ENCODE measurements around the gene TMEM74B. TPM values are rescaled to one million over a fixed set of nuclear protein-coding genes. Genes with fewer than 3 reads are reported as not detected.

The TMEM74B gene
- total and polyA plus RNA-seq, 9 of the 15 experiments (the other 6 are each of a cell fraction or from before 2014, with no cell fraction given), result 0.24 to 19.0 (median 7.5) TPM

GRCh38 chr20:1215386-1216170, 30.8 kb upstream of the TMEM74B start (continued):
- TF ChIP-seq ZKSCAN3 (CRISPR knock-in tag; IDR thresholded peaks at IDR 0.05), result no peak
- no peak for TF ChIP-seq CHAMP1 (IDR thresholded peaks at IDR 0.05)
- no peak for TF ChIP-seq ZNF445 (CRISPR knock-in tag; IDR thresholded peaks at IDR 0.05; ENCODE audit: low read depth)
- no peak for TF ChIP-seq BRD9 (IDR thresholded peaks at IDR 0.05; ENCODE audit: low read depth, partially characterized antibody)
- TF ChIP-seq NFIX (CRISPR knock-in tag; IDR thresholded peaks at IDR 0.05; ENCODE audit: low read depth), result no peak
- TF ChIP-seq ZNF644 (tag; IDR thresholded peaks at IDR 0.05; ENCODE audit: low read depth), result no peak
- peak; percentile 71 for TF ChIP-seq KLF13 (tag; IDR thresholded peaks at IDR 0.05; ENCODE audit: borderline replicate concordance, low read depth)
- no peak for TF ChIP-seq BDP1 (IDR thresholded peaks at IDR 0.05; ENCODE audit: insufficient read depth, insufficient read length)
- TF ChIP-seq TEAD2 (tag; IDR thresholded peaks at IDR 0.05), result no peak
- TF ChIP-seq TCF7 (IDR thresholded peaks at IDR 0.05; ENCODE audit: borderline replicate concordance), result no peak
- no peak for TF ChIP-seq TRIM24 (IDR thresholded peaks at IDR 0.05)
- TF ChIP-seq SAP30 (IDR thresholded peaks at IDR 0.05; ENCODE audit: borderline replicate concordance, insufficient read depth, low read depth, low read length, poor library complexity, severe bottlenecking), result no peak
- TF ChIP-seq ZKSCAN8 (CRISPR knock-in tag; IDR thresholded peaks at IDR 0.05), result no peak
- peak; percentile 80 for TF ChIP-seq MAFF (IDR thresholded peaks at IDR 0.05; ENCODE audit: low read length)
- TF ChIP-seq GATAD2B (IDR thresholded peaks at IDR 0.05; ENCODE audit: borderline replicate concordance), result no peak
- no peak for TF ChIP-seq ZNF561 (CRISPR knock-in tag; conservative IDR thresholded peaks at IDR 0.05)
- TF ChIP-seq PTTG1 (tag; IDR thresholded peaks at IDR 0.05; ENCODE audit: low read depth), result no peak
- peak; percentile 44 for TF ChIP-seq TAF9B (IDR thresholded peaks at IDR 0.05; ENCODE audit: partially characterized antibody)
- no peak for TF ChIP-seq E2F3 (CRISPR knock-in tag; IDR thresholded peaks at IDR 0.05)
- TF ChIP-seq ZNF41 (CRISPR knock-in tag; conservative IDR thresholded peaks at IDR 0.05), result no peak
- no peak for TF ChIP-seq HDAC6 (IDR thresholded peaks at IDR 0.05; ENCODE audit: low read depth, low read length)
- no peak for TF ChIP-seq POLR2AphosphoS2 (IDR thresholded peaks at IDR 0.05; ENCODE audit: low read length)
- TF ChIP-seq ZC3H4 (CRISPR knock-in tag; IDR thresholded peaks at IDR 0.05; ENCODE audit: borderline replicate concordance), result no peak
- peak; percentile 31; the same call in 1 of the 2 replicates for TF ChIP-seq NCOR1 (IDR thresholded peaks at IDR 0.05)
- no peak for TF ChIP-seq MXD1 (CRISPR knock-in tag; IDR thresholded peaks at IDR 0.05; ENCODE audit: borderline replicate concordance, poor library complexity, severe bottlenecking)
- no peak for TF ChIP-seq SMAD1 (IDR thresholded peaks at IDR 0.05; ENCODE audit: low read depth, low read length, partially characterized antibody)

Measured in K562 (cell line).